Measurements from ENCODE around the gene BYSL.

GRCh38 chr6:41878961-41879405, 42.3 kb upstream of the BYSL start:
- TF ChIP-seq POLR2A (IDR thresholded peaks at IDR 0.05): no peak
- no peak for TF ChIP-seq CTCF (IDR thresholded peaks at IDR 0.05)
- TF ChIP-seq POLR2AphosphoS5 (IDR thresholded peaks at IDR 0.05): no peak

Measured in breast epithelium (tissue), 3 donors.